K562 (cell line): ENCODE data around the gene PI4KA. TPM values are rescaled to one million over a fixed set of nuclear protein-coding genes. Genes with fewer than 3 reads are reported as not detected.

Experiments
- EGR1 ChIP-seq: fragments of 450-650 bp; conservative IDR thresholded peaks from 2 replicates; pipeline ENCODE4 v1.6.1; 2017; ENCODE audit warnings: mild to moderate bottlenecking
- HCFC1 ChIP-seq: IDR thresholded peaks from 2 replicates; pipeline ENCODE4 v1.6.1; 2012; ENCODE audit warnings: low read depth, low read length, improper control_type of control experiment
- HIVEP1 ChIP-seq: fragments of 250-450 bp; sonication (Bioruptor Pico); IDR thresholded peaks from 2 replicates; pipeline ENCODE4 v1.4.0; 2020; ENCODE audit warnings: mild to moderate bottlenecking
- HLTF ChIP-seq: fragments of 450-650 bp; IDR thresholded peaks from 2 replicates; pipeline ENCODE4 v1.6.1; 2016
- MCM5 ChIP-seq: fragments of 450-650 bp; IDR thresholded peaks from 2 replicates; pipeline ENCODE4 v1.6.1; 2016; ENCODE audit warnings: low read depth
- MYNN ChIP-seq, 2 experiments: sonication (generic); formaldehyde crosslinking in 1 of 2; IDR thresholded peaks; 2 replicates each; pipeline versions ENCODE4 v1.5.0 to v1.6.1; 2016 to 2020; ENCODE audit warnings: antibody characterized with exemption in 1 of 2, missing genetic modification reagents in 1 of 2
- NCOR1 ChIP-seq: fragments of 450-650 bp; IDR thresholded peaks from 2 replicates; pipeline ENCODE4 v1.6.1; 2016; ENCODE audit warnings: mild to moderate bottlenecking, moderate library complexity
- SNRNP70 ChIP-seq: fragments of 200-400 bp; formaldehyde crosslinking; optimal IDR thresholded peaks from 2 replicates; pipeline ENCODE3; 2017; ENCODE audit warnings: low read depth, low read length
- TOE1 ChIP-seq, 2 experiments: fragments of 450-650 bp in 1 of 2; sonication (generic) in 1 of 2; formaldehyde crosslinking in 1 of 2; IDR thresholded peaks; 2 replicates each; pipeline versions ENCODE4 v1.7.1 to v1.8.0; 2016 to 2022; ENCODE audit warnings: borderline replicate concordance in 2 of 2, mild to moderate bottlenecking in 2 of 2, antibody characterized with exemption in 1 of 2, inconsistent platforms in 1 of 2, low read depth in 1 of 2, missing genetic modification reagents in 1 of 2, moderate library complexity in 1 of 2
- ZBTB1 ChIP-seq: sonication (generic); formaldehyde crosslinking; IDR thresholded peaks from 2 replicates; pipeline ENCODE4 v1.8.1; 2023; ENCODE audit warnings: missing genetic modification reagents, low read depth, mild to moderate bottlenecking, borderline replicate concordance
- ZBTB40 ChIP-seq, 2 experiments: fragments of 450-650 bp in 1 of 2; sonication (generic) in 1 of 2; formaldehyde crosslinking in 1 of 2; IDR thresholded peaks; 2 replicates each; pipeline versions ENCODE4 v1.7.1 to v1.9.0; 2016 to 2022; ENCODE audit warnings: inconsistent platforms in 1 of 2, mild to moderate bottlenecking in 1 of 2, missing genetic modification reagents in 1 of 2
- ZKSCAN1 ChIP-seq: fragments of 150-350 bp; IDR thresholded peaks from 2 replicates; pipeline ENCODE4 v1.6.1; 2016; ENCODE audit warnings: low read depth, low read length
- ZKSCAN3 ChIP-seq: fragments of 250-450 bp; sonication (Bioruptor Pico); IDR thresholded peaks from 2 replicates; pipeline ENCODE4 v1.4.0; 2020
- polyA plus RNA-seq, 8 experiments: library from polyadenylated mRNA; depleted of rRNA in 4 of 8; stranded (reverse) in 5 of 8; unstranded in 3 of 8; fragments of >200 nt; fragmentation: Nextera tagmentation in 2 of 8; fragmentation: Illumina TruSeq in 1 of 8; extraction: Ambion mirVana in 2 of 8; extraction: Trizol in 1 of 8; gene quantifications; 2 replicates each; pipeline versions ENCODE4 v1.2.1 to v1.2.3, GENCODE V29; 2011 to 2014; ENCODE audit warnings: inconsistent platforms in 1 of 8, missing spikeins in 1 of 8
- total RNA-seq, 7 experiments: library from RNA; depleted of rRNA in 6 of 7; stranded (reverse); fragments of >200 nt in 6 of 7; fragmentation: Illumina TruSeq in 2 of 7; extraction: Trizol in 2 of 7; gene quantifications; 2 replicates each; pipeline versions ENCODE4 v1.2.1 to v1.2.3, GENCODE V29; 2011 to 2021; ENCODE audit warnings: low replicate concordance in 1 of 7
- TF ChIP-seq, protein P1 (sequence below): sonication (generic); formaldehyde crosslinking; IDR thresholded peaks from 2 replicates; pipeline ENCODE4 v1.8.0; 2022; ENCODE audit warnings: missing genetic modification reagents, mild to moderate bottlenecking, borderline replicate concordance

Gene PI4KA
- total and polyA plus RNA-seq, 9 of the 15 experiments (the other 6 are each of a cell fraction or from before 2014, with no cell fraction given): 7.3 to 187 (median 84.7) TPM

DNA sequence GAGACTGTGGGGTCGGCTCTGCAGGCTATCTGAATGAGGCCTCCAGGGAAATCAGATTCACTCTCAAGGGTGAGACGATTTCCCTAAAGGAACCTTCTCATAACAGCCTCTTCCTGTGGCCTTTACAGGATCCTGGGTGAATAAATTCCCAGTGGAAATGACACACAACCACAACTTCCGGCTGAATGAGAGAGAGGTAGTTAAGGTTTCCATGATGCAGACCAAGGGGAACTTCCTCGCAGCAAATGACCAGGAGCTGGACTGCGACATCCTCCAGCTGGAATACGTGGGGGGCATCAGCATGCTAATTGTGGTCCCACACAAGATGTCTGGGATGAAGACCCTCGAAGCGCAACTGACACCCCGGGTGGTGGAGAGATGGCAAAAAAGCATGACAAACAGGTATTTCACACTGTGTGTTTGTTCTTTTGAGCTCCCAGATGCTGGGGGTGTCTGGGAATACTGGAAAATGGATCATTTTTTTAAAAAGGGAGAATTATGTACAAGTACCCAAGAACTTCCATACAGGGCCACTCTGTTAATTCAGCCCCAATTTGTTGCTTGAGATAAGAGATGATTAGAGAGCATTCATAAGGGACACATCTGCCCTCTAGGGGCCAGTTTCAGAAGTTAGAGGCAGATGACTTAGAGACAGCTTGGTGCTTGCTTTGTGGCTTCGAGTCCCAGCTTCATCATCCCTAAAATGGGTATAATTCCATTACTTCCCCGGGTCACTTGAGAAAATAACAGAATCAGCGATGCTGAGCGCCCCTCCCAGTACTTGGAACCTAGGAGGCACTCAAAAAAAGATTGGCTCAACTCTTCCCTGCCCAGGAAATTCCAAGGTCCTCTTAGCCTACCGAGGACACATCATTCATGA, 74.5 kb downstream of the PI4KA start (continued):
- 0 out of 2 replicates have a peak, but pooled peaks have one; percentile 49 for TF ChIP-seq ZKSCAN3 (CRISPR knock-in tag)
- TF ChIP-seq ZBTB1 (CRISPR knock-in tag): no peak
- TF ChIP-seq EGR1: no peak
- no peak for TF ChIP-seq MCM5
- TF ChIP-seq HLTF: no peak
- TF ChIP-seq HCFC1: peak; percentile 49
- TF ChIP-seq NCOR1: no peak
- no peak for TF ChIP-seq ZBTB40 (IDR thresholded peaks at IDR 0.05)
- TF ChIP-seq ZBTB40 (CRISPR knock-in tag; IDR thresholded peaks at IDR 0.05): no peak
- no peak for TF ChIP-seq SNRNP70
- TF ChIP-seq ZKSCAN1: no peak
- no peak; the same call in 1 of the 2 replicates for TF ChIP-seq HIVEP1 (CRISPR knock-in tag)
- TF ChIP-seq, protein P1, sequence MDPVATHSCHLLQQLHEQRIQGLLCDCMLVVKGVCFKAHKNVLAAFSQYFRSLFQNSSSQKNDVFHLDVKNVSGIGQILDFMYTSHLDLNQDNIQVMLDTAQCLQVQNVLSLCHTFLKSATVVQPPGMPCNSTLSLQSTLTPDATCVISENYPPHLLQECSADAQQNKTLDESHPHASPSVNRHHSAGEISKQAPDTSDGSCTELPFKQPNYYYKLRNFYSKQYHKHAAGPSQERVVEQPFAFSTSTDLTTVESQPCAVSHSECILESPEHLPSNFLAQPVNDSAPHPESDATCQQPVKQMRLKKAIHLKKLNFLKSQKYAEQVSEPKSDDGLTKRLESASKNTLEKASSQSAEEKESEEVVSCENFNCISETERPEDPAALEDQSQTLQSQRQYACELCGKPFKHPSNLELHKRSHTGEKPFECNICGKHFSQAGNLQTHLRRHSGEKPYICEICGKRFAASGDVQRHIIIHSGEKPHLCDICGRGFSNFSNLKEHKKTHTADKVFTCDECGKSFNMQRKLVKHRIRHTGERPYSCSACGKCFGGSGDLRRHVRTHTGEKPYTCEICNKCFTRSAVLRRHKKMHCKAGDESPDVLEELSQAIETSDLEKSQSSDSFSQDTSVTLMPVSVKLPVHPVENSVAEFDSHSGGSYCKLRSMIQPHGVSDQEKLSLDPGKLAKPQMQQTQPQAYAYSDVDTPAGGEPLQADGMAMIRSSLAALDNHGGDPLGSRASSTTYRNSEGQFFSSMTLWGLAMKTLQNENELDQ: no peak
- TF ChIP-seq TOE1 (IDR thresholded peaks at IDR 0.05; ENCODE audit: borderline replicate concordance): no peak
- TF ChIP-seq TOE1 (CRISPR knock-in tag; IDR thresholded peaks at IDR 0.05; ENCODE audit: borderline replicate concordance, low read depth): no peak
- TF ChIP-seq MYNN (IDR thresholded peaks at IDR 0.05): no peak
- TF ChIP-seq MYNN (CRISPR knock-in tag; IDR thresholded peaks at IDR 0.05): no peak
